K562 (cell line): Measurements from ENCODE around the gene TRIP6. TPM values are rescaled to one million over a fixed set of nuclear protein-coding genes. Genes with fewer than 3 reads are reported as not detected.
A peak's percentile ranks its signal among the peaks of the same experiment; 100 is the strongest.

Experiments
- ARID1B ChIP-seq: fragments of 450-650 bp; IDR thresholded peaks from 2 replicates; pipeline ENCODE4 v1.6.1; 2016; ENCODE audit warnings: antibody characterized with exemption, mild to moderate bottlenecking, inconsistent platforms
- ASH1L ChIP-seq: fragments of 450-650 bp; IDR thresholded peaks from 2 replicates; pipeline ENCODE4 v1.6.1; 2018; ENCODE audit warnings: borderline replicate concordance, mild to moderate bottlenecking, low read depth; ENCODE audit not compliant: partially characterized antibody
- FIP1L1 ChIP-seq: fragments of 200-400 bp; formaldehyde crosslinking; IDR thresholded peaks from 2 replicates; pipeline ENCODE4 v1.6.1; 2018; ENCODE audit warnings: mild to moderate bottlenecking, low read depth, low read length; ENCODE audit not compliant: poor library complexity, severe bottlenecking
- HOXB6 ChIP-seq: fragments of 250-450 bp; sonication (Bioruptor Pico); IDR thresholded peaks from 2 replicates; pipeline ENCODE4 v1.5.1; 2022; ENCODE audit warnings: mild to moderate bottlenecking, borderline replicate concordance
- MAZ ChIP-seq, 2 experiments: fragments of 450-650 bp in 1 of 2; sonication (generic) in 1 of 2; formaldehyde crosslinking; IDR thresholded peaks in 1 of 2; conservative IDR thresholded peaks in 1 of 2; 2 replicates each; pipeline versions ENCODE4 v1.4.0 to v1.5.0; 2020; ENCODE audit warnings: mild to moderate bottlenecking in 1 of 2, missing genetic modification reagents in 1 of 2
- MTA1 ChIP-seq: fragments of 450-650 bp; IDR thresholded peaks from 2 replicates; pipeline ENCODE4 v1.6.1; 2017; ENCODE audit warnings: borderline replicate concordance
- MYC ChIP-seq, 2 experiments: fragments of 250-450 bp in 1 of 2; sonication (Bioruptor Pico) in 1 of 2; IDR thresholded peaks; 2 replicates each; pipeline versions ENCODE4 v1.5.1 to v1.6.1; 2012 to 2021; ENCODE audit warnings: low read depth in 2 of 2, borderline replicate concordance in 1 of 2, improper control_type of control experiment in 1 of 2, low read length in 1 of 2, mild to moderate bottlenecking in 1 of 2, moderate library complexity in 1 of 2
- POLR2A ChIP-seq: fragments of 450-650 bp; conservative IDR thresholded peaks from 2 replicates; pipeline ENCODE4 v1.6.1; 2016
- RCOR1 ChIP-seq, 2 experiments: IDR thresholded peaks; 2 replicates each; pipeline ENCODE4 v1.6.1; 2012; ENCODE audit warnings: low read depth in 2 of 2, low read length in 2 of 2, borderline replicate concordance in 1 of 2, improper control_type of control experiment in 1 of 2
- TSHZ1 ChIP-seq: fragments of 250-450 bp; sonication (Bioruptor Pico); IDR thresholded peaks from 2 replicates; pipeline ENCODE4 v1.4.0; 2020; ENCODE audit warnings: mild to moderate bottlenecking, moderate library complexity
- ZNF121 ChIP-seq: sonication (generic); formaldehyde crosslinking; conservative IDR thresholded peaks from 2 replicates; pipeline ENCODE4 v1.8.0; 2022; ENCODE audit warnings: missing genetic modification reagents
- ZNF232 ChIP-seq: sonication (generic); formaldehyde crosslinking; IDR thresholded peaks from 2 replicates; pipeline ENCODE4 v1.8.0; 2022; ENCODE audit warnings: mild to moderate bottlenecking, missing genetic modification reagents
- ZNF274 ChIP-seq: IDR thresholded peaks from 2 replicates; pipeline ENCODE4 v1.6.1; 2011; ENCODE audit warnings: low read depth, mild to moderate bottlenecking, low read length, moderate library complexity, borderline replicate concordance
- ZNF431 ChIP-seq: sonication (generic); formaldehyde crosslinking; IDR thresholded peaks from 2 replicates; pipeline ENCODE4 v1.8.0; 2022; ENCODE audit warnings: mild to moderate bottlenecking, missing genetic modification reagents
- ZNF445 ChIP-seq: fragments of 250-450 bp; sonication (Bioruptor Pico); IDR thresholded peaks from 2 replicates; pipeline ENCODE4 v1.4.0; 2020; ENCODE audit warnings: low read depth, mild to moderate bottlenecking, moderate library complexity
- ZNF740 ChIP-seq, 3 experiments: fragments of 200-800 bp in 1 of 3; sonication (Bioruptor generic) in 1 of 3; sonication (generic) in 1 of 3; formaldehyde crosslinking in 1 of 3; IDR thresholded peaks; 2 replicates each; pipeline versions ENCODE4 v1.6.1 to v1.8.0; 2016 to 2022; ENCODE audit warnings: mild to moderate bottlenecking in 2 of 3, missing compliant biosample characterization in 2 of 3, missing genetic modification characterization in 2 of 3, missing genetic modification reagents in 1 of 3
- polyA plus RNA-seq, 8 experiments: library from polyadenylated mRNA; depleted of rRNA in 4 of 8; stranded (reverse) in 5 of 8; unstranded in 3 of 8; fragments of >200 nt; fragmentation: Nextera tagmentation in 2 of 8; fragmentation: Illumina TruSeq in 1 of 8; extraction: Ambion mirVana in 2 of 8; extraction: Trizol in 1 of 8; gene quantifications; 2 replicates each; pipeline versions ENCODE4 v1.2.1 to v1.2.3, GENCODE V29; 2011 to 2014; ENCODE audit warnings: inconsistent platforms in 1 of 8, missing spikeins in 1 of 8
- total RNA-seq, 7 experiments: library from RNA; depleted of rRNA in 6 of 7; stranded (reverse); fragments of >200 nt in 6 of 7; fragmentation: Illumina TruSeq in 2 of 7; extraction: Trizol in 2 of 7; gene quantifications; 2 replicates each; pipeline versions ENCODE4 v1.2.1 to v1.2.3, GENCODE V29; 2011 to 2021; ENCODE audit warnings: low replicate concordance in 1 of 7
- TF ChIP-seq, protein P1 (sequence below): sonication (generic); IDR thresholded peaks from 2 replicates; pipeline ENCODE4 v1.6.1; 2016
- TF ChIP-seq, protein P2 (sequence below): IDR thresholded peaks from 2 replicates; pipeline ENCODE4 v1.6.1; 2011; ENCODE audit not compliant: insufficient read length; ENCODE audit errors: extremely low read depth

The TRIP6 gene
- total and polyA plus RNA-seq, 9 of the 15 experiments (the other 6 are each of a cell fraction or from before 2014, with no cell fraction given) = 5.9 to 141 (median 54.0) TPM

GRCh38 chr7:100825751-100826513 lies 41.3 kb upstream of the TRIP6 start (continued):
- TF ChIP-seq ASH1L (no peak), ZNF431 (CRISPR knock-in tag) (no peak), MAZ (CRISPR knock-in tag; conservative IDR thresholded peaks at IDR 0.05 in 1 of 2, IDR thresholded peaks at IDR 0.05 in 1 of 2) (peak; percentile 28 to 54; a peak in 1 of 4 replicates), ZNF740 (CRISPR knock-in tag; IDR thresholded peaks at IDR 0.05) (peak; percentile 71; the same call in 1 of the 2 replicates), ZNF740 (tag; IDR thresholded peaks at IDR 0.05) (peak in 1 of 2 experiments; percentile 40; a peak in 1 of 4 replicates), HOXB6 (CRISPR knock-in tag) (no peak), MYC (IDR thresholded peaks at IDR 0.05; ENCODE audit: low read depth, low read length) (no peak), MYC (CRISPR knock-in tag; IDR thresholded peaks at IDR 0.05; ENCODE audit: borderline replicate concordance, low read depth) (no peak), ARID1B (no peak), POLR2A (no peak), ZNF121 (CRISPR knock-in tag) (no peak), ZNF445 (no peak), ZNF274 (no peak), FIP1L1 (no peak), RCOR1 (IDR thresholded peaks at IDR 0.05; ENCODE audit: borderline replicate concordance in 1 of 2, low read depth in 2 of 2, low read length in 2 of 2) (peak in 1 of 2 experiments; percentile 38; a peak in 1 of 4 replicates), MTA1 (no peak; the same call in 1 of the 2 replicates), ZNF232 (CRISPR knock-in tag) (peak; percentile 20; the same call in 1 of the 2 replicates), TSHZ1 (CRISPR knock-in tag) (no peak)
- TF ChIP-seq, protein P1, sequence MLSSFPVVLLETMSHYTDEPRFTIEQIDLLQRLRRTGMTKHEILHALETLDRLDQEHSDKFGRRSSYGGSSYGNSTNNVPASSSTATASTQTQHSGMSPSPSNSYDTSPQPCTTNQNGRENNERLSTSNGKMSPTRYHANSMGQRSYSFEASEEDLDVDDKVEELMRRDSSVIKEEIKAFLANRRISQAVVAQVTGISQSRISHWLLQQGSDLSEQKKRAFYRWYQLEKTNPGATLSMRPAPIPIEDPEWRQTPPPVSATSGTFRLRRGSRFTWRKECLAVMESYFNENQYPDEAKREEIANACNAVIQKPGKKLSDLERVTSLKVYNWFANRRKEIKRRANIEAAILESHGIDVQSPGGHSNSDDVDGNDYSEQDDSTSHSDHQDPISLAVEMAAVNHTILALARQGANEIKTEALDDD = peak; percentile 31; the same call in 1 of the 2 replicates
- TF ChIP-seq, protein P2, sequence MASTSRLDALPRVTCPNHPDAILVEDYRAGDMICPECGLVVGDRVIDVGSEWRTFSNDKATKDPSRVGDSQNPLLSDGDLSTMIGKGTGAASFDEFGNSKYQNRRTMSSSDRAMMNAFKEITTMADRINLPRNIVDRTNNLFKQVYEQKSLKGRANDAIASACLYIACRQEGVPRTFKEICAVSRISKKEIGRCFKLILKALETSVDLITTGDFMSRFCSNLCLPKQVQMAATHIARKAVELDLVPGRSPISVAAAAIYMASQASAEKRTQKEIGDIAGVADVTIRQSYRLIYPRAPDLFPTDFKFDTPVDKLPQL = no peak
